NB4 (cell line): Measurements from ENCODE around the gene RPL37A.

ENCODE experiments used
- DNase-seq: peaks from one replicate; pipeline ENCODE4 v3.0.0; 2010; ENCODE audit warnings: low read depth
- H3K4me3 ChIP-seq: one replicate; pipeline ENCODE4 v1.5.1; 2011; ENCODE audit warnings: mild to moderate bottlenecking, low read depth, low read length, moderate library complexity
- MYC ChIP-seq: IDR thresholded peaks from 2 replicates; pipeline ENCODE4 v1.6.1; 2011; ENCODE audit warnings: low read depth, low read length
- POLR2A ChIP-seq: IDR thresholded peaks from 2 replicates; pipeline ENCODE4 v1.6.1; 2011; ENCODE audit warnings: mild to moderate bottlenecking; ENCODE audit not compliant: insufficient read length; ENCODE audit errors: extremely low read depth
- TF ChIP-seq, protein P1 (sequence below): IDR thresholded peaks from one replicate; pipeline ENCODE4 v1.5.1; 2012; ENCODE audit warnings: low read depth, low read length
- TF ChIP-seq, protein P2 (sequence below): IDR thresholded peaks from 2 replicates; pipeline ENCODE4 v1.6.1; 2011; ENCODE audit warnings: low read depth, low read length

Gene RPL37A

DNA sequence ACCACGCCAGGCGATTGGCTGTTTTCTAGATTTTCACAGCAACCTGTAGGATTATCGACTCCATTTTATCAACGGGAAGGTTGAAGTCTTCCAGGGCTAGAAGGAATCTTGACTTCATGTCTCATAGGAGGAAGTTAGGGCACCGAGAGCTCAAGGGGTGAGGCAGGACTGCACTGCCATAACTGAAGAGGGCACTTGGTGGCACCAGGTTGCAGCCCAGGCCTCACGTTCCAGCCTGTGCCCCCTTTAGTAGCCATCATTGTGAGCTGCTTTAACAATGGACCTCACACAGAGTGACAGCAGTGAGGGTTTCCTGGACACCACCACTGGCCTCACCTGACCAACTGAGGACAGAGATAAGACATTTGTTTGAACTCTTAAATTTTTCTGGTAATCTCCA is 22.9 kb upstream of the RPL37A start:
- TF ChIP-seq POLR2A: no peak
- TF ChIP-seq, protein P1, sequence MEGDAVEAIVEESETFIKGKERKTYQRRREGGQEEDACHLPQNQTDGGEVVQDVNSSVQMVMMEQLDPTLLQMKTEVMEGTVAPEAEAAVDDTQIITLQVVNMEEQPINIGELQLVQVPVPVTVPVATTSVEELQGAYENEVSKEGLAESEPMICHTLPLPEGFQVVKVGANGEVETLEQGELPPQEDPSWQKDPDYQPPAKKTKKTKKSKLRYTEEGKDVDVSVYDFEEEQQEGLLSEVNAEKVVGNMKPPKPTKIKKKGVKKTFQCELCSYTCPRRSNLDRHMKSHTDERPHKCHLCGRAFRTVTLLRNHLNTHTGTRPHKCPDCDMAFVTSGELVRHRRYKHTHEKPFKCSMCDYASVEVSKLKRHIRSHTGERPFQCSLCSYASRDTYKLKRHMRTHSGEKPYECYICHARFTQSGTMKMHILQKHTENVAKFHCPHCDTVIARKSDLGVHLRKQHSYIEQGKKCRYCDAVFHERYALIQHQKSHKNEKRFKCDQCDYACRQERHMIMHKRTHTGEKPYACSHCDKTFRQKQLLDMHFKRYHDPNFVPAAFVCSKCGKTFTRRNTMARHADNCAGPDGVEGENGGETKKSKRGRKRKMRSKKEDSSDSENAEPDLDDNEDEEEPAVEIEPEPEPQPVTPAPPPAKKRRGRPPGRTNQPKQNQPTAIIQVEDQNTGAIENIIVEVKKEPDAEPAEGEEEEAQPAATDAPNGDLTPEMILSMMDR: no peak
- TF ChIP-seq, protein P2, sequence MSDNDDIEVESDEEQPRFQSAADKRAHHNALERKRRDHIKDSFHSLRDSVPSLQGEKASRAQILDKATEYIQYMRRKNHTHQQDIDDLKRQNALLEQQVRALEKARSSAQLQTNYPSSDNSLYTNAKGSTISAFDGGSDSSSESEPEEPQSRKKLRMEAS: no peak
- no peak for TF ChIP-seq MYC

DNA sequence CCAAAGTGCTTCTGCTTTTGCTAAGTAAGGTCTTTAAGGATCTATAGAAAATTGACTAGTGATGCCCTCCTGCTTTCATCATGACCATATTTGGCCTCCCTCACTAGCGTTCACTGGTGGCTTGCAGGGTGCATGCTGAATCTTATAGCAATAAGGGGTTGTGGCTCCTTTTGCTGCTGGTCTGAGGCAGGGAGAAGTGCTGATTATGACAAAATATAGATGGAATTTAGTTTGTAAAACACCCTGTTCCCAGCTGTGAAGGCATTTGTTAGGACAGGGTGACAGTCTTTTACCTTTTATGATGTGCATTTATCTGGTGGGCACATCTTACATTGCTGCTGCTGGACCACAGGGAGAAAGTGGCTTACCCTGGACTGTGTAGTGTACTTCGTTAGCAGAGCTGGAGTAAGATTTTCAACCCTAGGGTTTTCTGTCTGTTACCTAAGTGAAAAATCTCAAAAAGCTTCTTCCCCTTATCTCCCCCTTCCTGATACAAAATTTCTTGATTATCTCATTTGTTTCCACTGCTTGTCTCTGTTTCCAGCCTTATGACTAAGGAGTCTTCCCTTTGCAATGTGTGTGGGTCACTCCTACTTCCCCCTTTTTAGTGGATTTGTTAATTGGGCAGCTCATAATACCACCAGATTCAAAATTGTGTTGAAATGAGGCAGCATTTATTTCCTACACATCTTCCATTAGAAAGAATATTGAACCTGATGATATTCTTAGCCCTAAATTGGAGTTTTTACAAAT is 21.2 kb upstream of the RPL37A start:
- DNase-seq: peak; percentile 77

More for the DNA sequence above, 22.9 kb upstream of the RPL37A start:
- DNase-seq: peak; percentile 48
- no peak overlapping the region for H3K4me3 ChIP-seq

DNA sequence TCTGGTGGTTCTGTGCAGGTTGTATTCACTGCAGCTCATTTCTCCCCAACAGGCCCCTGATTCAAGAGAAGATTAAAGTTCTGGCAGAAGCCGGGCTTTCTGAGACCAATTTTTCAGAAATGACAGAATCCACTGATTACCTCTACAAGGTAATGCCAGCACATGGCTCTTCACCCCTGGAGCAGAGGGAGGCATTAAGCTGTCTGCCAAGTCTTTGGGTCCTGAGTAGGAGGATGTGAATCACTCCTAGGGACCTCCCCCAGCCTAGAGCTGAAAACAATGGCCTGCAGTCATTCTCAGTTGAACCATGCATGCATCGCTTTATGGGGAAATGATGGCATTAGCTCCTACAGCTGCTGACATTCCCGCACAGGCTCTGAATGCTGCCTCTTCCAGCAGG is 20.5 kb upstream of the RPL37A start:
- peak; percentile 76 for DNase-seq
- TF ChIP-seq, protein P1: no peak
- TF ChIP-seq POLR2A (no peak), MYC (peak; percentile 74)
- TF ChIP-seq, protein P2: peak; percentile 71

More for the DNA sequence above, 21.2 kb upstream of the RPL37A start:
- TF ChIP-seq POLR2A (no peak), MYC (no peak)
- TF ChIP-seq, protein P2: no peak
- TF ChIP-seq, protein P1: no peak
- H3K4me3 ChIP-seq: no peak overlapping the region

DNA sequence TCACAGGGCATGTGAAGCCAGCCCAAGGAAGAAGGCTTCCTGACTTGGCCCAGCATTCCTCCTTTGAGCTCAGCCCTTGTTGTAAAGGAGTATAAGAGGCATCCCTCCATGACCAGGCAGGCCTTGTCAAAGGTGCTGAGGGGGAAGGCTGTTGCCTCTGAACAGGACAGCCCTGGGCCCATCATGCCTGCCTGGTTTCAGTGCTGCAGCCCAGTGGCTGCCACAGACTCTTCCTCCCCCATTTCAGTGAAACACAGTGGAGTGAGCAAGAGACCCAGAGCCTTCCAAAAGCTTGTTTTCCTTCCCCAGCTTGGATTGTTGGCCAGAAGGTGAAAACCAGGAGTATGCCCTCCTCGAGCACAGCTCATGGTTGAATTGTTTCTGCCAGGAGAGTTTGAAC is 19.9 kb upstream of the RPL37A start:
- TF ChIP-seq, protein P1: no peak
- TF ChIP-seq, protein P2: no peak
- no peak for TF ChIP-seq MYC
- no peak for TF ChIP-seq POLR2A
- no peak for DNase-seq
- H3K4me3 ChIP-seq: no peak overlapping the region

More for the DNA sequence above, 20.5 kb upstream of the RPL37A start:
- no peak overlapping the region for H3K4me3 ChIP-seq

DNA sequence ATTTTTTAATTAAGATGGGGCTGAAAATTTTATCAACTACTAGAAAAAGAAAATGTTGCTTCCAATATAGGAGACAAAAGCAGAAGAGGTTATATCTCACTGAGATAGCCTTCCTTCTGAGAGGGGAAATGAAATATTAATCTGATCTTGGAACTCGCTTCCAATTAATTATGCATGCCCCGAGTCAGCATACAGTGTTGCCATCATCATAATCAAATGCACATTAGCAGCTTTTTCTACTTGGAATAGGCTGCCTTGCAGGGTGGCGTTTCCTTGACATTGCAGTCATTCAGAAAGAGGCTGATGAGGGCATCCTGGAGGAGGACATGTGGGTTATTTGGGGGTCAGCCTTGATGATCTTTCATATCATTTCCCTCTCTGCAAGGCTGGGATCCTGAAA is 18.4 kb upstream of the RPL37A start:
- DNase-seq: no peak
- H3K4me3 ChIP-seq: no peak overlapping the region
- TF ChIP-seq, protein P2: no peak
- TF ChIP-seq MYC: no peak
- TF ChIP-seq, protein P1: no peak
- TF ChIP-seq POLR2A: no peak
